Mucosa of descending colon (tissue), 3 donors: Measurements from ENCODE around the gene ZNF793. TPM values are rescaled to one million over a fixed set of nuclear protein-coding genes. Genes with fewer than 3 reads are reported as not detected.

Experiments
- ATAC-seq: fragments of 200-7000 bp; cut with Tn5 transposase; one replicate; pipeline ENCODE4 v1.9.1; 2020; ENCODE audit warnings: mild to moderate bottlenecking, moderate library complexity
- DNase-seq, 3 donors: peaks; one replicate each; pipeline ENCODE4 v3.0.0-alpha.2; 2020
- H3K36me3 ChIP-seq: fragments of 200-600 bp; one replicate; pipeline ENCODE4 v1.8.0; 2021; ENCODE audit warnings: low read depth, mild to moderate bottlenecking
- H3K4me1 ChIP-seq: fragments of 200-600 bp; one replicate; pipeline ENCODE4 v1.8.0; 2021; ENCODE audit warnings: low read depth, mild to moderate bottlenecking
- H3K4me3 ChIP-seq: fragments of 200-600 bp; one replicate; pipeline ENCODE4 v1.8.0; 2021; ENCODE audit warnings: mild to moderate bottlenecking
- H3K9me3 ChIP-seq: fragments of 200-600 bp; one replicate; pipeline ENCODE4 v1.8.0; 2021; ENCODE audit warnings: mild to moderate bottlenecking
- CTCF ChIP-seq: fragments of 200-600 bp; IDR thresholded peaks from one replicate; pipeline ENCODE4 v1.8.0; 2022; ENCODE audit warnings: antibody characterized with exemption, mild to moderate bottlenecking
- intact Hi-C, 2 donors: fragments of 100-400 bp; cut with DNase I in 1 of 2; cut with micrococcal nuclease in 1 of 2; formaldehyde crosslinking; loops; one replicate each; pipeline versions ENCODE4 v1.11.0 to v1.11.1; 2022; cut with DNase I, micrococcal nuclease
- long read RNA-seq, 2 donors: library from polyadenylated mRNA; unstranded; transcript quantifications; one replicate each; pipeline ENCODE4 v2.0.0, GENCODE V29; 2019 to 2021
- total RNA-seq, 3 donors: library from RNA; stranded (reverse); fragmentation: NEBNext Ultra II Directional in 2 of 3; extraction: Animal tissue kit (Norgen Biotek cat#: 25700) in 2 of 3; gene quantifications; one replicate each; pipeline versions ENCODE4 v1.2.1 to v1.2.4, GENCODE V29; 2021 to 2023
- donor health status: DM: no; HTN: no; CAD: no; lungs with moderate emphysema.
- donor health status: DM: no; HTN: no; CAD: no.
- donor health status: DM: no; HTN: yes; CAD: no.

The ZNF793 gene
- 1 to 10 TPM; 3.8 to 6.6 (median 6.0) TPM for total RNA-seq
- long read RNA-seq, donor 1: 0 reads
- long read RNA-seq, donor 2: 0 reads

DNA sequence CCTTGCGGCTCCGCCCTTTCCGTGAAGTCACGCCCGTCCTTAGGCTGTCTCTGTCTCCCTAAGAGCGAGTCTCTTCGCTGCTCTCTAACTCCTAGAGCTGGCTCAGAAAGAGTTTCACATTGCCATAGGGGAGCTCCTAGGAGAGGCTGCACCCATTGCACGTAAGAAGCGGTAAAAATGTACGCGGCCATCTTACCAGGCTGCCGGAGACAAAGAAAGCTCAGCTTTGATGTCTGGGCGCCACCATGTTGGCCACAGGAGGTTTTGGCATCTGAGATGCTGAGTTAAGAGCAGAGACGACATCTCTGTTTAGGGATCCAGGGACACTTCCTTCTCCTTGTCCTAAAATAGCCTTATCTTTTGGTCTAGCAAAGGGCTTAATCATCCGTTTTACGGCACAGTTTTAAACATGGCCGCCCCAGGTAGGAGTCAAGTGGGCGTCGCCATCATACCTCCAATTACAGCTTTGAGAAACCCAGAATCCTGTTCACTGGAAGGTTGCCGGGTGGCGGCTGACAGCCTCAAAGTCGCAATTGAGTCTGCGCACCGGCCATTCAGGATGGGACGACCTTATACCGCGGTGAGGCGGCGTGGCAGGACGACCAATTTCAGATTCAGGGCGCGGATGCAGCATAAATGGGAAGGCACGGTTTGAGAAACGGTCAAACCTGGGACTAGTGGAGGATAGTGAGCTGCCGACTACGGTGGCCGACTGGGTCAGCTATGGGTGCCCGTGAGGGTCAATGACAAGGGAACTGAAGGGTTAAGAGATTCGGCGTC is at the start of gene ZNF793:
ZNF793 (plus strand) TSS at position 553 of the 780 bp plus-strand sequence. CDS start 16,501 bp downstream, outside the sequence.
- H3K36me3 ChIP-seq: no peaks in the 10 kb centered on the region
- ATAC-seq: peak; percentile 96
- TF ChIP-seq CTCF: no peak
- DNase-seq: peak; percentile 84 to 87 (median 85)
- peak within 1 kb of the TSS; percentile 47 for H3K4me3 ChIP-seq
- intact Hi-C loops: no loop called here
- peaks cover 20% of the 10 kb centered on the region for H3K9me3 ChIP-seq
- peaks cover 4% of the 10 kb centered on the region for H3K4me1 ChIP-seq

DNA sequence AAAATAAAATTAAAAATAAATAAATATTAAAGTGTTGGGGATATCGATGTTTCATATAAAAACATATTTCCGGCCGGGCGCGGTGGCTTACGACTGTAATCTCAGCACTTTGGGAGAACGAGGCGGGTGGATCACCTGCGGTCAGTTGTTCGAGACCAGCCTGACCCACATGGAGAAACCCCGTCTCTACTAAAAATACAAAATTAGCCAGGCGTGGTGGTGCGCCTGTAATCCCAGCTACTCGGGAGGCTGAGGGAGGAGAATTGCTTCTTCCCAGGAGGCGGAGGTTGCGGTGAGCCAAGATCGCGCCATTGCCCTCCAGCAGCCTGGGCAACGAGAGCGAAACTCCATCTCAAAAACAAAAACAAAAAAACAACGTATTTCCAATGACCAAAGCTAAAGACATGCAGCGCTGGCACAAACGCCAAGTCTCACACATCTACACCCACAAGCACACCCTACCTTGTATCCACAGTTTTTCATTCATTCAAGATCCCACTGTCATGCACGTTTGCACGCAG is 40.4 kb upstream of the ZNF793 start:
- no peak for ATAC-seq
- DNase-seq: peak in 2 of 3 donors; percentile 6 to 29
- intact Hi-C loops: no loop called here
- H3K4me3 ChIP-seq: peak overlapping the region; percentile 36
- no peak for TF ChIP-seq CTCF
- no peaks in the 10 kb centered on the region for H3K36me3 ChIP-seq
- H3K9me3 ChIP-seq: peaks cover 21% of the 10 kb centered on the region
- peaks cover 18% of the 10 kb centered on the region for H3K4me1 ChIP-seq

GRCh38 chr19:37466798-37467607 is 39.7 kb upstream of the ZNF793 start, which contains the start of gene ZNF569:
Gene ZNF569 (minus strand): TSS chr19:37467444. CDS start chr19:37444921, 22,523 bp downstream.
- ATAC-seq: peak; percentile 90
- Histone ChIP-seq H3K36me3 (no peaks in the 10 kb centered on the region), H3K4me1 (peaks cover 18% of the 10 kb centered on the region), H3K4me3 (peak within 1 kb of the TSS; percentile 36), H3K9me3 (peaks cover 17% of the 10 kb centered on the region)
- DNase-seq: peak; percentile 89 to 96 (median 93)
- TF ChIP-seq CTCF: no peak
- intact Hi-C loops: no loop called here

DNA sequence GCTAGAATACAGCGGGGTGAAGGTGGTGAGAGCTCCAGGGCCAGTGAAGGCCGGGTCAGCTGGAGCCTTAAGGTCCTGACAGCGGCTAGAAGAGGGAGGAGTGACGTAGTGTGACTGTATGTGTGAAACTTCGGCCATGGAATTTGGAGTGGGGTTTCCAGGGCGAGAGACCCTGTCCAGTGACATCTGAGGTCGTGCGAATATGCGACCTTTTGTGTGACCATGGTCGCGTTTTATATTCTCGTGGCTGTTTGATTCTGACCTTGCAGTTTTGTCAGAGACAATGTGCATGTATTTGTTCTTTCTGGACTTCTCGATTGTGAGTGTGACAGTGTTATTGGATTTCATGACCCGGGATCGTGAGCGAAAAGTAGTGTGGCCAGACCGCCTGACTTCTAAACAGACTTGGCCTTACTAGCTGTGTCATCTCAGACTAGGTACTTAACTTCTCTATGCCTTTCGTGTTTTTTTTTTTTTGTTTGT is 39.1 kb upstream of the ZNF793 start:
- TF ChIP-seq CTCF: no peak
- Histone ChIP-seq H3K4me3 (peak overlapping the region; percentile 36), H3K36me3 (no peaks in the 10 kb centered on the region), H3K9me3 (peaks cover 14% of the 10 kb centered on the region), H3K4me1 (peaks cover 18% of the 10 kb centered on the region)
- DNase-seq: no peak
- no peak for ATAC-seq
- intact Hi-C loops: no loop called here

DNA sequence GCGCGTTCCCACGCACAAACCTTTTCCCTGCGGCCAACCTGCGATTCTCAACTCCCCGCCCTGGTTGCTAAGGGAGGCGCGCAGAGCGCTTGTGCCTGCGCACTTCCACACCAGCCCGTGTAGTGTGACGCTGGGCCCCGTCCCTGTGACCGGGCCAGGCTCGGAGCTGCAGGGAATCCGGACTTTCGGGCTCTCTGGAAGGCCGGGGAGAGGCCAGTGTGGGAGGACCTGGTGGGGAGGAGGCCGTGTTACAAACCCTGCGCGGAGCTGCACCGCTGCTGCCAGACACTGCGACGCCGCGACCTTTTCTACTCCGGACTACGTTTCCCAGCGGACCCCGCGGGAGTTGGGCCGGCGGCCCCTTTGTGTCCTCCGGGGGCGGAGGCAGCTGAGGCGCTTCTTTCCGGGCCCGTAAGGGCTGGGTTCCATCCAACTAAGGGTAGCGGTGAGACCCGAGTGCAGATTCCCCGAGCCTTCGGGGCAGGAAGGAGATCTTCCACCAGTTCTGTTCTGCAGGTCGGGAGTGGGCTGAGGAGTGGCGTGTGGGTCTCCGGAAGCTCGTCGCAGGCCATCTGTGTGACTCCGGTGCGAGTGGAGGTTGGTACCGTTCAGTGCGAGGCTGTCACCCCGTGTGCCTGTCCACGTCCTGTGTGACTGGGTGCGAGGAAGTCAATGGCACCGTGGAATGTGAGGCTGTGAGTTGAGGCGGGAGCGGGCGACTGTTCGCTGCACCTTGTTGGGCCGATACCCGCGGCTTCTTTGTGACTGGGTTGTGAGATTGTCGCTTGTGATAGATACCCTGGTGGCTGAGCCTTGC is 37.6 kb upstream of the ZNF793 start, which contains the start of gene ZNF570:
ZNF570 (plus strand) TSS at position 396 of the 817 bp plus-strand sequence. CDS start 999 bp downstream, outside the sequence.
- peak; percentile 92 to 93 (median 93) for DNase-seq
- H3K36me3 ChIP-seq: no peaks in the 10 kb centered on the region
- H3K9me3 ChIP-seq: peaks cover 22% of the 10 kb centered on the region
- peak; percentile 90 for ATAC-seq
- H3K4me3 ChIP-seq: peak within 1 kb of the TSS; percentile 25
- H3K4me1 ChIP-seq: peaks cover 18% of the 10 kb centered on the region
- intact Hi-C loops: no loop called here
- no peak for TF ChIP-seq CTCF
